Measurements from ENCODE around the gene TXN2.
"Not testable (repeated sequence)": the region's sequence is repeated elsewhere in the genome, so short reads cannot be mapped to it uniquely, and the experiment has no call there.

- not testable (repeated sequence) for TF ChIP-seq CTCF, POLR2A (IDR thresholded peaks at IDR 0.05)
Measured at GRCh38 chr22:36452978-36453607, 28.3 kb downstream of the TXN2 start.
